Stimulated activated CD4-positive, alpha-beta T cell treated with anti-CD3 and anti-CD28 coated beads, Interleukin-15, amount 100 ng/mL, for 1 hour (primary cell): Measurements from ENCODE around the gene PRDX3.
"Not testable (repeated sequence)": the region's sequence is repeated elsewhere in the genome, so short reads cannot be mapped to it uniquely, and the experiment has no call there.

Source experiments
- DNase-seq, 2 donors: peaks; one replicate each; pipeline ENCODE4 v3.0.0-alpha.2; 2020; ENCODE audit warnings: low read depth in 1 of 2, low spot score in 1 of 2

PRDX3 gene

DNA sequence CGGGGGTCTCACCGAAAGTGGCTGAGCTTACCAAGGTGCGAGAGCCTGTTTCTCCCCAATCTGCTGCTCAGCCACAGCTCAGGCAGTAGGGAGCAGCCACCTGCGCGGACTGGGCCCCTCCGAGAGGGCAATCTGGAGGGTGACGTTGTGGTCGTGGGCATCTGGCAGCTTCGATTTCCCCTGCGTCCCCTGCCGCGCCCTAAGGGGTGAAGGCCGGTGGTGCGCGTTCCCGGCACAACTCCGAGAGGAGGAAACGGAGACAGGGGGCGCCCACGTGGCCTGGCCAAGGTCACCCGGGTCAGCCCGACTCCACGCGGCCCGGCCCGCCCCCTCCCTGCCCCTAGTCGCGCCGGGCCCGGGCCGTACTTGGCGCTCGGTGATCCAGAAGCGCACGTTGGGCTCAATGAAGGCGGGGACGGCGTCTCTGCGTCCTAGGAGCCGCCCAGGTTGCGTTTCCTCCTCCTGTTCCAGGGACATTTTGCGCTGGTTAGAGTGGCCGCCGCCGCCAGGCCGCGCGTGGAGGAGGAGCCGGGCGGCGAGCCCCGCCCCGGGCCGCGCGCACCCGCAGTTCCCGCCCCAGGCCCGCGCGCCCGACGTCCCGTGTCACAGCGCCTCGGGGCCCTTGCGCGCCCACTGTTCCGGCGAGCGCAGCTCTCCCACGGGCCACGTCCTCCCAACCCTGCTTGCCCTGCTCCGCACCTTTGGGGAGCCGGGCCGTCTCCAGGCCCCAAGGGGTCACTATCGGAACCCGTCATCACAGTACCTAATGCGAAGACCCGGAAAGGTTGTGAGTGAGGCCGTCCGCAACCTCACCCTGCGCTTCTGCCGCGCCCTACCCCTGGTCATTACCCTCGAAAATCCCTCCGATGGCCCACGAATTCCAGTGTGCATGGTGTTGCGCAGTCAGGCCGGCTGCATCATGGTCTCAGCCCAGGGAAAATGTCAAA, 13.2 kb downstream of the PRDX3 start, which contains the start of gene SFXN4:
TSS of gene SFXN4 (minus strand) at position 544 of the 947 bp plus-strand sequence. CDS start at position 477, 67 bp downstream.
- peak; percentile 62 to 73 for DNase-seq

DNA sequence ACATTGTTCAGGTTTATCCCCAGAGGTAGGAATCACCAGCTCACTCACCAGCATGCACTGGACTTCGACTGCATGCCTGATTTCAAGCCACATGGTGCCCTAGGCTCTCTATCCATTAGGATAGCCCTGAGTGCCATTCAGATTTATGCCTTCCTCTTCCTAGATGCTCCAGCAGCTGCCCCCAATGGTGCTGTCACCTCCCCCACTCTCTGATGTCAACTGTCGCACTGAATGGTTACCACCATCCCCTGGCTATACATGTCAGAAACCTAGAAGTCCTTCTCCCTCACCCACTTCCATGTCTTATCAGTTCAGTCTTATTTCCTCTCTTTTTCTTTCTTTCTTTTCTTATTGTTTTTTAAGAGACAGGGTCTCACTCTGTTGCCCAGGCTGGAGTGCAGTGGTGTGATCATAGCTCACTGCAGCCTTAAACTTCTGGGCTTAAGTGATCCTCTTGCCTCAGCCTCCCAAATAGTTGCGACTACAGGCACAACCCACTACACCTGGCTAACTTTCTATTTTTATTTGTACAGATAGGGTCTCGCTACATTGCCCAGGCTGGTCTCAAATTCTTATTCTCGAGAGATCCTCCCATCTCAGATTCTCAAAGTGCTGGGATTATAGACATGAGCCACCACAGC, 16.0 kb downstream of the PRDX3 start:
- no peak for DNase-seq

DNA sequence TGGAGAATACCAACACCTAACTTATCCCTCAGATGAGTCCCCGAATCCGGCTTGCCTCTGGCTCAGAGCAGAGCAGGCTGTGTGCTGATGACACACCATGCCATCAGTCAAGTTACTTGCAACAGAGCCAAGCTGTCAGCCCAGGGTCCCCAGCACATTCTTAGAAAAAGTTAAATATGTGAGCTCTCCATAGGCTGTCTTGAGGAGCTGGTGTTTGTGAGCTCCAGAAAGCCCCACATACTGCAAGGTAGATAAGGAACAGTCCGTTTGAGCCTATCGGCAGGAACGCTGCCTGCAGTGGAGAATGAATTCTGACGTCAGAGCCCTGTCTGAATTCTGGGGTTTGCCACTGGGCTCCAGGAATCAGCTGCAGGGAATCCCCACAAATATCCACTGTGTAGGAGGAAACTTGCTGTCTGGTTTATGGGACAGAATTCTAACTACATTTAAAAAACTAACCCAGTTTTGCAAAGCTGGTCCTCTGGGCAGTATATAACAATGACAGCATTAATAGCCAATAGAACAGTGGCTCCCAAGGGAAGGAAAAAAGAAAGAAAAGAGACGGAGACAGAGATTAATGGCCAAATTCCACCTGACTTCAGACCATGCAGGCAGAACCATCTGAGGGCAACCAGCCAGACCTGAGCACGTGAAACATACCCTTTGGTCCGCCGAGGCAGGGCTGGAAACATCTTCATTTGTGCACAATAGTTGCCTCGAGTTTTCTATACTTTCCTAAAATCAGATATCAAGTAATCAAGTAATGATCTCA, 16.7 kb downstream of the PRDX3 start:
- DNase-seq = no peak

DNA sequence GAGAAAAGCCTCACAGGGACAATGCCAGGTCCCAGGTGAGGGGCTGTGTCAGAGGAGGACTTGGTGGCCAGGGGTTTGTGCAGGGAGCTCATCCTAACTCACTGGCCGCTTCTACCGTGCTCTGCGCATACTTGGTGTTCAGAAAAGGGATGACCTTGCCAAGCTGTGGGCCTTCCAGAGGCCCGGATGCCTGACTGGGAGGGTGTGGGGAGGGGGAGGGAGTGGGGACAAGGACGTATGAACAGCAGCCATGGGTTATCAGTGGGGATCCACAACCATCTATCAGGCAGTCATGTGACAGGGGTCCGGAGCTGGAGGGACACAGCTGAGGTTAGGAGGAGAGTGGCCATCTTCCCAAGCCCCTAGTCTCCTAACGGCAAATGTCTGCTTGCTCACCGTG, 19.3 kb downstream of the PRDX3 start:
- no peak for DNase-seq

DNA sequence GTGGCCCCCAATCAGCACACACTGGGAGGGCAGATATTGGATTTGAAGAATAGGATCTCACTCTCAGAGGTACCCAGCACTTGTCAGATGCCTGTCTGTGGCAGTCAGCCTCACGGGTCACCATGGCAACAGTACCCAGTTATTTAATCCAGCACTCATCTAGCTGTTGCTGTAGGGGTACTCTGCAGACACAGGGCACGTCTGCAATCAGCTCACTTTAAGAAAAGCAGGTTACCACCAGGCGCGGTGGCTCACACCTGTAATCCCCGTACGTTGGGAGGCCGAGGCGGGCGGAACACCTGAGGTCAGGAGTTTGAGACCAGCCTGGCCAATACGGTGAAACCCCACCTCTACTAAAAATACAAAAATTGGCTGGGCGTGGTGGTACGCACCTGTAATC, 25.0 kb downstream of the PRDX3 start:
- no peak for DNase-seq

DNA sequence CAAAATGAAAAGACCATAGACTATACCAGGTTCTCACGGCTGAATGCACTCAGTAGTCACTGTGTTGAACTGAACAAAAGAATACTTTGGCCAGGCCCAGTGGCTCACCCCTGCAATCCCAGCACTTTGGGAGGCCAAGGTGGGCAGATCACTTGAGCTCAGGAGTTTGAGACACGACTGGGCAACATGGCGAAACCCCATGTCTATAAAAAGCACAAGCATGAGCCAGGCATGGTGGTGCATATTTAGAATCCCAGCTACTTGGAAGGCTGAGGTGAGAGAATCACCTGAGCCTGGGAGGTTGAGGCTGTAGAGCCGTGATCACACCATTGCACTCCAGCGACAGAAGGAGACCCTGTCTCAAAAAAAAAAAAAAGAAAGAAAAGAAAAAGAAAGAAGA, 25.6 kb downstream of the PRDX3 start:
- no peak for DNase-seq

DNA sequence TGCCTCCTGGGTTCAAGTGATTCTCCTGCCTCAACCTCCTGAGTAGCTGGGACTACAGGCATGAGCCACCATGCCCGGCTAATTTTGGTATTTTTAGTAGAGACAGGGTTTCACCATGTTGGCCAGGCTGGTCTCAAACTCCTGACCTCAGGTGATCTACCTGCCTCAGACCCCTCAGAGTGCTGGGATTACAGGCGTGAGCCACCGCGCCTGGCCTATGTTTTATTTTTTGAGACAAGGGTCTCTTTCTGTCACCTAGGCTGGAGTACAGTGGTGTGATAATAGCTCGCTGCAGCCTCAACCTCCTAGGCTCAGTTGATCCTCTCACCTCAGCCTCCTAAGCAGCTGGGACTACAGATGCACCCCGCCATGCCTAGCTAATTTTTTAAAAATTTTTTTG, 27.0 kb downstream of the PRDX3 start:
- not testable (repeated sequence) for DNase-seq

DNA sequence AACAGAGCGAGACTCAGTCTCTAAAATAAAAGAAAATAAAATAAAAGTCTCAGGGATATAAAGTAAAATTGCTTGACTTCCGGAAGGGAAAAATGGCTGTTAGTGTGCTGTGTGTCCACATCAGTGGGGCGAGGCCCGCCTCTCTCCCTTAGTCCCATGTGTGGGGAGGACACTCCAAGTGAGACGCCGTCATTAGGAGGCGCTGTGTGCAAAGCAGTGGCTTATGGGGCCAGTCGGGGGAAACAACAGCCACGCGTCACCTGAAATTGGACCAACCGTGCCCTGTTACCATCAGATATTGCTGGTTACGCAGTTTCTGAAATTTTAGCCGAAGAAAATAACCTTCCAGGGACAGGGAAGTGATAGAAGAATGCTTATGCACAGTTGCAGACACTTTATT, 28.9 kb downstream of the PRDX3 start:
- DNase-seq = no peak

DNA sequence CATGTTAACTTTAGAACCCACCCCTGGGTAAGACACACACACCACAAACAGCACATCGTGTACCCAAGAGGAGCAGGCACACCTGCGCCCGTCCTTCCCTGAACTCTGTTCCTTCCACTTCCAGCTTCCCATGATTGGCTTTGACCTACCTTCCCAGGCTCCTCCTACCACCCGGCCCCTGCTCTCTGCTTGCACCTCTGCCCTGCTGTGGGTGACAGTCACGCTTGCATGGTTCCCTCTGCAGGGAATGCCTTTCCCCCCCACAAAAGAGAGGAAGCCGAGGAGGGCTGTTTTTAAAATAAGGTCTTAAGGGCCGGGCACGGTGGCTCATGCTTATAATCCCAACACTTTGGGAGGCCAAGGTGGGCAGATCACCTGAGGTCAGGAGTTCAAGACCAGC, 29.5 kb downstream of the PRDX3 start:
- DNase-seq = no peak

DNA sequence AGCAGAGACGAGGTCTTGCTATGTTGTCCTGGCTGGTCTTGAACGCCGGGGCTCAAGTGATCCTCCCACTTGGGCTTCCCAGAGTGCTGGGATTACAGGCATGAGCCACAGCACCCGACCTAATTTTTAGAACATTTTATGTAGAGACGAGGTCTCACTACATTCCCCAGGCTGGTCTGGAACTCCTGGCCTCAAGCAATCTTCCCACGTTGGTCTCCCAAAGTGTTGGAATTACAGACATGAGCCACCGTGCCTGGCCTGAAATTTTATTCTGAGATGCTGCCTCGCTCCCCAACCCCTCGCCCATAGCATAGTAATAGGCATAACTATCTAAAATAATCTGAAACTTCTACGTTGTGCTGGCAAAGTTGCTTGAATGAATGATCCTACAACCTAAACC, 35.0 kb downstream of the PRDX3 start:
- DNase-seq = no peak

DNA sequence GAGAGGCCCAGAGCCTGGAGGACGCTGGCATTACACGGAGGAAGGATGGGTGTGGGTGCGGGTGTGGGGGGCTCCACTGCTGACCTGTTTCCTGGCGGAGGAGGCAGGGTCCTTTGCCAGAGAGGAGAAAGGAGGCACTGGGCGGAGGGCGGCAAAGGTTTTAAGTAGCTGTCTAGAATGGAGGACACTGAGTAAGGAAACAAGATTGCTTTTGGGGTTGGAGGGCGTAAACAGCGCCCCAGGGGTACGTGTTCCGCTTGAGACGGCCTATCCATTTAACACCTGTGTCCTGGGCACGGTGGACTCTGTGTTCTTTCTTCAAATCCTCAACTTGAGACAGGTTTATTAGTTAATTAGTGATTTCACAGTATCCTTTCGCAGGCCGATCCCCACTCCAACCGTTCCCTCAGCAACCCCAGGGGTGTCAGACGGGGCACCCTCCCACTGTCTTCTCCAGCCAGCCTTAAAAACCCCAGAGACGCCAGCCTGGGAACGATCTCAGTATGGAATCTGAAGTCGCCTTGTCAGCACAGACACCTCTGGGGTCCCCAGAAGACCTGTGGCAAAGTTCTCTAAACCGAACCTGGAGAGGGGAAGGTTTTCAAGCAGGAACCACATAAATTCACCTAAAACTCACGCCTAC, 37.9 kb downstream of the PRDX3 start:
- DNase-seq = no peak

DNA sequence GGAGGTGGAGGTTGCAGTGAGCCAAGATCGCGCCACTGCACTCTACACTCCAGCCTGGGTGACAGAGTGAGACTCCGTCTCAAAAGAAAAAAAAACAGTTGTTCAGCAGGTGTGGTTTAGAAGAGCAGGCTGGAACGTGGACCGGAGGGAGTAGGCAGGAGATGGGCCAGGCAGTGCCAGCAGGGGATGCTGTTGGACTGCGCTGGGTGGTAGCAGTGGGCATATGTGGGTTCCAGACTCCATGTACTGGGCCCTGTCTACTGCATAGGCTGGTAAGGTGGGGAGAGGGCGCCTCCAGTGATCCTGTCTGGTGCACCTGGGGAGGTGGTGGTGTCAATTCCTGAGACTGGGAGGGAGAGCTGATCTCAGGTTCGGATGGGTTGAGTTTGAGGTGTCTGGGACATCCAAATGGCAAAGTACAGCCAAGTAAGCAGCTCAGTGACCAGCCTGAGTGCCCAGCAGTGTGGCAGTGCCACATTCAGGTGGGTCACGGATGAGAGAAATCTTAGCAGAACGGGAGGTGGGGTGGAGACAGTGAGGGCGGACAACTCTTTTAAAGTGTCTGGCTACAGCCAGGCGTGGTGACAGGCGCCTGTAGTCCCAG, 39.0 kb downstream of the PRDX3 start:
- DNase-seq = peak; percentile 8 to 23

DNA sequence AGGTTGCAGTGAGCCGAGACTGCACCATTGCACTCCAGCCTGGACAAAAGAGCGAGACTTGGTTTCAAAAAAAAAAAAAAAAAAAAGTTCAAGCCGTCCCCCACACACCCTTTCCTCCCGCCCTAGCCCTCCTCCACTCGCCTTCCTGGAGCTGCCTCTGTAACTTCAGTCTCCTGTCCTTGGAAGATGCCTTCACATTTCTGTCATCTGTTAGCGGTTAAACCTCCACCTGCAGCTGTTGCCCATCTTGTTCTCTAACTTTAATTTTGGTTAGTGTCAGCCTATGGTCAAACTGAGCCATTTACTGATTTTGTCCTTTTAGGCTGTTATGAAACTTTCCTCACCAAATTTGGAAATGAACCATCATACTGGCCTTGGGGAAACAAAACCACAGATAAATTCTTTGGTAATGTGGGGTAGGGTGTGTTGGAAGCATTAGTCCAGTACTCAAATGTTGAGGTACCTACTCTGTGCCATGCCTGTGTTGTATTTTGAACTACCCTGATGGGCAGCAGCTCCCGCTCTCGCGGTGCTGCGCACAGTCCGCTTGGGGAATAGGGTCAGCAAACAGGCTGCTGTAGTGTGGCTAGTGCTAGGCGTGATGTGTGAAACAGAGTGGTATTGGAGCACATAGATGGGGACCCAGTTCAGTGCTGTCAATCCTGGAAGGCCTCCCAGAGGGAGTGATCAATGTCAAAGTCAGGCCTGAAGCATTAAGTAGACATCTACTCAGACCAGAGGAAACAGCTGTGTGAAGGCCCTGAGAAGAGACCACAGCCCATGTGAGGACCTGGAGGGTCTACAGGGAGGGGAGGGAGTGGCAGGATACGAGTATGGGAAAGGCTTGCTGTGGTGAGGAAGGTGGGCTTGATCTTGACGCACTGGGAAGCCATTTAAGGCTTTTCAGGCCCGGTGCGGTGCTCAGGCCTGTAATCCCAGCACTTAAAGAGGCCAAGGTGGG, 40.0 kb downstream of the PRDX3 start:
- DNase-seq = no peak

DNA sequence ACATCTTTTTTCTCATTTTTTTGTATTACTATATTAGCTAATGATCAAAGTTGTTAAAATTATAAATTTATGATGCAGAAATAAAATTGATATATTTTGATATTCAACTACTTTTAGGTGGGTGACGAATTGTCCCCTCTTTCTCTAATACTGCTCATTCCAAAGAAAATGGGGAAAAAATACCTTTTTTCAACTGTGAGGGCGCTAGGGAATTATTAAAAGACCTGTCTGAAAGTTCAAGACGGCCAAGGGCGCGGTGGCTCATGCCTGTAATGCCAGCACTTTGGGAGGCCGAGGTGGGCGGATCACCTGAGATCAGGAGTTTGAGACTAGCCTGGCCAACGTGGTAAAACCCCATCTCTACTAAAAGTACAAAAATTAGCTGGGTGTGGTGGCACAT, 40.7 kb downstream of the PRDX3 start:
- DNase-seq = not testable (repeated sequence)

DNA sequence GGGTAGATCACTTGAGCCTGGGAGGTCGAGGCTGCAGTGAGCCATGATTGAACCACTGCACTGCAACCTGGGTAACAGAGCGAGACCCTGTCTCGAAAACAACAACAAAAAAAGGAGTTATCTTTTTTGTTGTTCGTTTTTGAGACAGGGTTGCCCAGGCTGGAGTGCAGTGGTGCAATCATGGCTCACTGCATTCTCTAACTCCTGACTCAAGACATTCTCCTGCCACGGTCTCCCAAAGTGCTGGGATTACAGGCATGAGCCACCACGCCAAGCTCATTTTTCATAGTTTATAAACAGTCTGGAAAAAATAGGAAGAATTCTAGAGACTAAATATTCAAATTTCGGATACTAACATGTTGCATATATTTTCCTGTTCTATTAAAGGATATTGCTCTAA, 42.5 kb downstream of the PRDX3 start:
- DNase-seq = no peak

DNA sequence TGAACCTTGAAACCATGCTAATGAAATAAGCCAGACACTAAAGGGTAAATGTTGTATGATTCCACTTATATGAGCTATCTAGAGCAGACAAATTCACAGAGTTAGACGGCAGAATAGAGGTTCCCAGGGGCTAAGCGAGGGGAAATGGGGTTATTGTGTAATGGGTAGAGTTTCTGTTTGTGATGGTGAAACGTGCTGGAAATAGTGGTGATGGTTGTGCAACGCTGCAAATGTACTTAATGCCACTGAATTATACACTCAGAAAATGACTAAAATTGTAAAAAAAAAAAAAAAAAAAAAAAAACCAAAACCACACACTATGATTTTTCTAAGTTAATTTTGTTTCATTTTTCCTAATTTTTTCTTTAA, 43.1 kb downstream of the PRDX3 start:
- no peak for DNase-seq

DNA sequence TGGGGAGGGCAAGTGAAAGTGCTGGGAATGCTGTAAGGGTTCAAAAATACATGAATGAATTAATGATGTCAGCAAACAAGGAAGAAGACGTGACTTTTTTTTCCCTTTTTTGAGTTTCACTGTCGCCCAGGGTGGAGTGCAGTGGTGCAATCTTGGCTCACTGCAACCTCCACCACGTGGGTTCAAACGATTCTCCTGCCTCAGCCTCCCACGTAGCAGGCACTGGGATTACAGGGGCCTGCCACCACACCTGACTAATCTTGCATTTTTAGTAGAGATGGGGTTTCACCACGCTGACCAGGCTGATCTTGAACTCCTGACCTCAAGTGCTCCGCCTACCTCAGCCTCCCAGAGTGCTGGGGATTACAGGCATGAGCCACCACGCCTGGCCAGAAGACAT, 44.7 kb downstream of the PRDX3 start:
- no peak for DNase-seq

DNA sequence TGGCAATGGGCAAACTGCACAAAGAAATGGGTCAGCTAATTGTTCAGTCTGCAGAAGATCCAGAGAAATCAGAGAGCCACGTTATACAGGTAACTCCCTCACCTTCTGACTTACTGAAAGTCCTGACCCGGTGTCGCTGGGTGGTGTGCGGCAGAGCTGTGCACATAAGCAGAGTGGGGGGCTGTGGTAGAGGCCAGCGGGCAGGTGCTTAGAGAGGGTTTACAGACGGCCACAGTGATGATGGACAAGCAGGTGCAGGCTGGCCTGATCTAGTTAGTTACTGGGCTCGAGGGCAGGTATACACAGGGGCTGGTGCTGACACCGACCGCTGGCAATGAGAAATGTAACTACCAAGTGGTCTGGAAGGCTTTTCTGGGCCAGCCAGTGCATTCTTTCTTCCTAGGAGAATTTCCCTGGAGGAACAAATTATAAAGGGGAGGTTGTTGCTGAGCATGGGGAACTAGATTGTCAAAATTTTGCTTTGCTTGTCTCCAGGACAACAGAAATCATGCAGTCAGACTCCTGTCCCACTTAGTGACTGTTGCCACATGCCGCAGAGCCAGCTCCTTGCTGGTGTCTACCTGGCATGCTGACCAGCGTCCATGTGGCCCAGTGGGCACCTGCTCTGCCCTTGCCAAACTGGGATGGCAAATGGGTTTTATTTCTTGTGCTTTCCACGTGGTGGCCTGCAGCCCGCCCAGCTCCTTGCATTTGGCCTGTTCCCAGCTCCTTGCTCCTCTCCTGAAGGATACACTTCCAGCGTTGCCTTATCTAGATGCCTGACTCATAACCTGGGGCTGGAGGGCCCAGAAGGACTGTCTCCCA, 45.9 kb downstream of the PRDX3 start:
- no peak for DNase-seq
